Embryonic facial prominence (tissue), 1 donor: ENCODE measurements around the gene CBFA2T2.
"Not testable (repeated sequence)": the region's sequence is repeated elsewhere in the genome, so short reads cannot be mapped to it uniquely, and the experiment has no call there.

Experiments
- DNase-seq: peaks from one replicate; pipeline ENCODE4 v3.0.0-alpha.2; 2016; ENCODE audit errors: extremely low spot score

The CBFA2T2 gene

DNA sequence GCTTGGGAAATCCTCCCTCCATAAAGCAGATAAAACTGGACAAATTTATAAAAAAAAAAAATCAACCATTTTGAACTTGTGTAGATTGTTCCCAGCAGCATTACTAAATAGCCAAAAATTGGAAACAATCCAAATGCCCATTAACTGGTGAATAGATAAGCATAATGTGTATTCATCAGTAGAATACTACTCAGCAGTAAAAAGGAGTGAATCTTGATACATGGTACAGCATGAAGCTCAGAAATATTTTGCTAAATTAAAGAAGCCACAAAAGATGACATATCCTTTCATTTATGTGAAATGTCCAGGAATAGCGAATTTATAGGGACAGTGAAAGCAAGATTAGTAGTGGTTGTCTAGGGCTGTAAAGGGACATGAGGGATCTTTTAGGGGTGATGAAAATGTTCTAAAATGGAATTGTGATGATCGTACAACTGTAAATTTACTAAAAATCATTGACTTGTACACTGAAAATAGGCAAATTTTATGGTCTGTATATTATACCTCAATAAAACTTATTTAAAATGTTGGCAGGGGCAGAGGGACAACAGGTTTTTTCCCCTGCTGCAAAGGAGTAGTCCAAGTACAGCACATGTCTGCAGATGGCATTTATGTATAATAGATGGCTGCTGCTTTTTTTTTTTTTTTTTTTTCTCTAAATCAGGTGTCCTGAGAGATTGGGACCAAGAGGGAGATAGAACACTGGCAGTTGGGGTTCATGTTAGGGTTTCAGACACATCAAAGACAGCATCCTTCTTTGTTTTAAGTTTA is 59.5 kb downstream of the CBFA2T2 start:
- no peak for DNase-seq

DNA sequence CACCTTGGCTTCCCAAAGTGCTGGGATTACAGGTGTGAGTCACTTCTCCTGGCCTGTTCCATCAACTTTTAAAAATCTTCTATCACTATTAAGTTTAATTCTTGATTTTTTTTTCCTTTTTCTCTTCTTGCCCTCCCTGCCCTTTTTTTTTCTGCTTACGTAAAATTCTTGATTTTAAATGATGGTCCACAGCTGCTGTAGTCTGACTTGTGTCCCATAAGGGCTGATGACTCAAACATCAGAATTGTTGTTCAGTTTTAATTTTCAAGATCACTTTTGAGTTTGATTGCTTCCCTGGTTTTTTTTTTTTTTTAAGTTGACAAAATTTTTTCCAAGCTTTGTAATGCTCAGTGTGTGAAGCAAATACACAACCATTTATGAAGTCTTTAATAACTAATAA is 61.9 kb downstream of the CBFA2T2 start:
- DNase-seq = no peak

DNA sequence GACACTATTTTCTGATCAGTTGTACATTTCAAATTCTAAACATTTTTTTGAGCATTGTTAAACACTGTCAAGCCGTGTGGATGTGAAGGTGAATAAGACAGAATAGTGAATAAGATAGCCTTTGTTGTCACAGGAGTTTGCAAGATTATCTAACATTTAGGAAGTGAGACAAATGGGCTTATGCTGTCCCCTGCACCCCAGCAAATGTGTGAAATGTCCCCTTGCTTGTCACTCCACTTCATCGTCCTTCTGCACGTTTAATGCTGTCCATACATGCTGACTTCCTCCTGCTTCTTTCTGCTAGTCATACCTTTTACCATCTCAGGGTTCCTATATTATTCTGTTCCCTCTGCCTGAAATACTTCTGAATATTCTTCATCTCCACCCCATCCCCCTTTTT is 62.6 kb downstream of the CBFA2T2 start:
- DNase-seq = no peak

DNA sequence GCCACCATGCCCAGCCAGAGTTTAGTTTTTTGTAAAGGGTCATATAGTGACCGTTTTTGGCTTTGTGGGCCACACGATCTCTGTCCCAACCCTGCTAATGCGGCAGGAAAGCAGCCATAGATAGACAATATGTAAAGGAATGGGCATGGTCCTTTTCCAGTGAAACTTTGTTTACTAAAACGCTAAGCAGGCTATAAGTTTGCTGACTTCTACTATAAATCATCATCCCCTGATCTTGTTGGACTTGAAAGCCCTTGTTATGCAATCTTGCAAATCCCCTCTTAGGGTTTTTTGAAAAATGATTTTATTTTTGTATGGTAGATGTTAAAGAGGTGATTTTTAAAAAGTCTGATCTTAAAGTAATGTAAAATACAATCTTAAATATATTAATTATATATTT is 63.6 kb downstream of the CBFA2T2 start:
- DNase-seq = no peak

DNA sequence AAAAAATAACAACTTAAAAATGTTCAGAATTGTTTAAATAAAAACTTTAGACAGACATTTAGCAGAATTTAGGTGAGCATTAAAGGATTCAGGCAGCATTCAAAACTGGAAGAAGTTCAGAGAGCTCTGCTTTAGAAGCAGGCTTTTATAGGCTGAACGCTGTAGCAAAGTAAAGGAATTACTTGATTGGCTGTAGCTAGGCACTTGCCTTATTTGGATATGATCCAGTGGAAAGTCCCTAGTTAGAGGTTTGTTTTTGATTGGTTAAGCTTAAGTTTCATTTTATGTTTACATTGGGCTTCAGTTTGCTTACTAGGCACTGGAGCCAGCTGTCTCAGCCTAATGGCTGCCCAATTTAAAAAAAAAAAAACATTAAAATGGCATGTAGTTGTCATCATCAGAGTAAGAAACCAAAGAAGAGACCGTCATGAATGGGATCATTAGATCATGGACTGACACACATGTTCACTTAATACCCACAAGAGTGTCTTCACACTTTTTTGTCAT is 65.1 kb downstream of the CBFA2T2 start:
- DNase-seq = peak; percentile 69

DNA sequence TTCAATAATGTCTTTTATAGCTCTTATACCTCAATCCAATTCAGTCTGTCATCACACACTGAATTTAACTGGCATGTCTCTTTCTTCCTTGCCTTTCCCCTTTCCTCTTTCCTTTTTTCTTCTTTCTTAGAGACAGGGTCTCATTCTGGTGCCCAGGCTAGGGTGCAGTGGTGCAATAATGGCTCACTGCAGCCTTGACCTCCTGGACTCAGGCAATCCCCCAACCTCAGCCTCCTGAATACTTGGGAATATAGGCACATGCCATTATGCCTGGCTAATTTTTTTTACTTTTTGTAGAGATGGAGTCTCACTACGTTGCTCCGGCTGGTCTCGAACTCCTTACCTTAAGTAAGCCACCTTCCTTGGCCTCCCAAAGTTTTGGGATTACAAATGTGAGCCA is 65.9 kb downstream of the CBFA2T2 start:
- no peak for DNase-seq

DNA sequence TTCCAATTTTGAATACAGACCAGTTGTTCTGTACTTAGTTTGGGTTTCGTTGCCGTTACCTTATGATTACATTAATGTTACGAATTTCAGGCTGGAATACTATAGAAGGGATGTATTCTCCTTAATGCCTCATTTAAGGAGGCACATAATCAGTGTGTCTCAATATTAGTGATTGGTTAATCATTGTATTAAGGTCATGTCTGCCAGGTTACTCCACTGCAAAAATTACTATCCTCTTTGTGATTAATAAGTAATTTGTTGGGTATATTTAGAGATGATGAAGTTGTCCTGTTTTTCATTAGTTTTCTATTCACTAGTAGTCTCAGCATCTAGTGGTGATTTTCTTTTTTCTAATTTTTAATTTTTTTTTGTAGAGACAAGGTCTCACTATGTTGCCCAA is 66.3 kb downstream of the CBFA2T2 start:
- DNase-seq = no peak

DNA sequence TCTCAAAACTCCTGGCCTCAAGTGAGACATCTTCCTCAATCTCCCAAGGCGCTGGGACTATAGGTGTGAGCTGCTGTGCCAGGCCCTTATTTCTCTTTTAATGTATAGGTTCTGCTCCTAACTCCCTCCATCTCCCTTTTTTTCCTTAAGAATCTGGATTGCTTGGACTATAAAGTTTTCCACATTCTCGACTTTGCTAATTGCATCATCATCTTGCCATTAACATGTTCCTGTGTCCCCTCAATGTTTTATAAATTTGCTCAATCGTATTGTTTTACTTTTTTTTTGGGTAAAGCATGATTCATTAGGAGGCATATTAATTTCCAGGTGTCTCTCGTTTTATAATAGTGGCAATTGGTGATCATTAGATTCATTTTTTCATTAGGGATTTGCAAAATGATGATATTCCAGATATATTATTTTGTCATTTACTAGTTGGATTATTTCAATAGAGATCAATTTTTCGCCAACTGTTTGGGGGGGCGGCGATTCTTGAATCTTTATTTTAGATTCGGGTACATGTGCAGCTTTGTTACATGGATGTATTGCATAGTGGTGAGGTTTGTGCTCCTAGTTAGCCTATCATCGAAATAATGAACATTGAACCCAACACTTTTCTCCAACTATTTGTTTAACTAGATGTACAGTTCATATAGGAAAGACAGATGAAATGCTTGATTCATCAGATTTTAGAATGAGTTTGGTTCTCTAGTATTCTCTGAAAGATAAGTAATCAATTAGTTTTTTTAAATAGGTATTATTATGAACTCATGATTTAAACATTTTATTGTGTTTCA is 68.7 kb downstream of the CBFA2T2 start:
- no peak for DNase-seq

DNA sequence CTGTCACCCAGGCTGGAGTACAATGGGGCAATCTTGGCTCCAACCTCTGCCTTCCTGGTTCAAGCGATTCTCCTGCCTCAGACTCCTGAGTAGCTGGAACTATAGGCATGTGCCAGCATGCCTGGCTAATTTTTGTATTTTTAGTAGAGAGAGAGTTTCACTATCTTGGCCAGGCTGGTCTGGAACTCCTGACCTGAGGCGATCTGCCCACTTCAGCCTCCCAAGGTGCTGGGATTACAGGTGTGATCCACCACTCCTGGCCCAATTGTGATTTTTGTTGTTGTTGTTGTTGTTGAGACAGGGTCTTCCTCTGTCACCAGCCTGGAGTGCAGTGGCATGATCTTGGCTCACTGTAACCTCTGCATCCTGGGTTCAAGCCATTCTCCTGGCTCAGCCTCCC is 69.3 kb downstream of the CBFA2T2 start:
- no peak for DNase-seq

DNA sequence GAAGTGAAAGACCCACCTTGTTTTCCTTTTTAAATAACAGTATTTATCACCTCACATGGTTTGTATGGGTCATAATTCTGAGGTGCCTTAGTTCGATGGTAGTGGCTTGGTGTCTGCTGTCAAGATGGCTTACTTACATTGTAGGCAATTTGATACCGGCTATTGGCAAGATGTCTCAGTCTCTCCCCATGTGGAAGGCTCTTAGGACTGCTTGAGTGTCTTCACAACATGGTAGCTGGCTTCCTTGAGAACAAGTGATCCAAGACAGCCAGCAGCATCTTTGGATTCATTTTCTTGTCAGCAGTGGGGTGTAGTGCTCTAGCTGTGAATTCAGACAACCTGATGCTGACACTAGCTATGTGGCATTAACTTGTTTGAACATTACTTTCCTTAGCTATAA is 70.1 kb downstream of the CBFA2T2 start:
- DNase-seq = no peak

DNA sequence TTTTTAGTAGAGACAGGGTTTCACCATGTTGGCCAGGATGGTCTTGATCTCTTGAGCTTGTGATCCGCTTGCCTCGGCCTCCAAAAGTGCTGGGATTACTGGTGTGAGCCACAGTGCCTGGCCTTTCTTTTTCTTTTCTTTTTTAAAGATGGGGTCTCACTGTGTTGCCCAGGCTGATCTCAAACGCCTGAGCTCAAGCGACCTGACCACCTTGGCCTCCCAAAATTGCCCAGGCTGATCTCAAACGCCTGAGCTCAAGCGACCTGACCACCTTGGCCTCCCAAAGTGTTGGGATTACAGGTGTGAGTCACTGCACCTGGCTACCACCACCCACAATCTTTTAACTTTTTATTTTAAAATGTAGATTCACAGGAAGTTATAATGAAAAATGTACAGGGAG is 71.2 kb downstream of the CBFA2T2 start:
- DNase-seq = not testable (repeated sequence)

DNA sequence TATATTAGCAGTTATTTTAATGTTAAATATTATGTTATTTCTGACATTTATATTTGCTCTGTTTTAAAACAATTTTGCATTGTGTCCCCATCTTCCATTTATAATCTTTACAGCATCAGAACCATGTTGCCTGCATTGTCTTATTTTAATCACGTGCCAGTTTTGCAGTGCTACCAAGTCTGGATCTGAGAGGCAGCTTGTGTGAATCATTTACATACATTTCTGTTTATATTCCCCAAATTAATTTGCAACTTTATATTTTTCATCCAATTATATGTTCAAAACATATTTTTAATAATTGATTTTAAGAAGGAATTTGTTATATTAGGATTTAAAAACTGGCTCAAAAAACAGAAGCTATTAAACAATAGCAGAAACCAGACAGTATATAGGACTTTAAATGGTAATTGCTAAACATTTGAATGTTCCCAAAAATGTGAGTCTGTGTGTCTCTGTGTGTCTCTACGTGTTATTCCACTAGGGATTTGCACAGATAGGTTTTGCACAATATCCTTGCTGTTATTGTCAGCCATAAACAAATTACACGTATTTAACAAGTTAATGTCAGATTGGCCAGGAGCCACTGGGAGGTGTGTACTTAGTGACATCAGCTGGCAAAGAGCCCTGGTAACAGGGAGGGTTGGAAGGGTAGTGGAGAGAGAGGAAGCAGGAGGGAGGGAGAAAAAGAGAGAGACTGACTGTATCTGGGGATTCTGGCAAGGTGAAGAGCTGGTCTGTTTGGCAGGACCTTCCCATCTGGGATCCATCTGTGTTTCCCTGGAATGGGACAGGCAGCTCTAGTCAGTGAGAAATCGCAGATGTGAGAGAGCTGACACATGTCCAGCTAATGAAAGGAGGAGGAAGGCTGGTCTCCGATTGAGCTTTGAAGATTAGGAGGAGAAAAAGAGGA is 72.1 kb downstream of the CBFA2T2 start:
- DNase-seq = peak; percentile 34

DNA sequence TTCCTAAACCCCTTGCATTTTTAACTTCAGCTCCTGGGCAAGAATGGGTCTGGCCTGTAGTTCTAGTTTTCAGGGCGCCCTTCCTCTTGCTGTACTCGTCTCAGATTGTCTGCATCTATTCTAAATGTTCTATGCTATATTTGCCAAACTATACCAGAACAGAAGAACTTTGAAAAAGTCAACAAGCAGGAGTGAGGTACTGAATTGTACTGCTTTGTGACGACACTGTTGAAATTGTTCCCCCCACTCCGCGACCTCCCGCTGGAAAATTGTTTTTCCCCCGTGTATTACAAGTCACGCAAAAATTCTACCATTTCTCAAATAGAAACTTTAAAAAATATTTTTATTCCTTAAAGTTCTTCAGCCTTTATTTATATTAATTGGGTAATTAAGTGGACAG is 73.9 kb downstream of the CBFA2T2 start:
- DNase-seq = no peak

DNA sequence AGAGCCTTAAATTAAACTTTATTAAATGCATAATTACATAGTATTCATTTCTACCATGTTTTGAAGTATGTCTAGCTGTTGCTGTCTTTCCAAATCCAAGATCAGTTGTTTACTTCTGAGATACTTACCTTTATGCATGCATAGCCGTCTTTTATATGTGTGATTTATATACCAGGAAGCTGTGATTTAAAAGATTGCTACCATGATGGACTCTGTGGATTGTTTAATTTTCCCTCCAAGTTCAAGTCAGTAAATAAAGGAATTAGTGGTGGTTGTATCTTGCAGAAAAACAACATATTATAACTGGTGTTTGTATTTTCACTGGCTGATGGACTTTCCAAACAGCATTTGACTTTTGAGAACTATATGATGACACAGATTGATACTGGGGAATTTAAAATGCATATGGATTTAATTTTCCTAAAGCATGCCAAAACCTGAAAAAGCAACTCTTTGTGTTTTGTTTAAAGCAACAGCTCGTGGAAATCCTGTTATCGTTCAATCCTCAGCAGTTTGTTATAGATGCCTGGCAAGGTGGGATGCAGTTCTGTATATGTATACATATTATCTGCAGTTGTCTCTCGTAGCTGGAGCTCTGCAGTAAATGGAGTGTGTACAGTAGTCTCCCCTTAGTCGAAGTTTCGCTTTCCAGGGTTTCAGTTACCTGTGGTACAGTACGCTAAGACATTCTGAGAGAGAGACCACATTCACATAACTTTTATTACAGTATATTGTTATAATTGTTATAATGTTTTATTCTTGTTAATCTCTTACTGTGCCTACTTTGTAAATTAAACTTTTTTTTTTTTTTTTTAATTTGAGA is 77.1 kb downstream of the CBFA2T2 start:
- DNase-seq = no peak

DNA sequence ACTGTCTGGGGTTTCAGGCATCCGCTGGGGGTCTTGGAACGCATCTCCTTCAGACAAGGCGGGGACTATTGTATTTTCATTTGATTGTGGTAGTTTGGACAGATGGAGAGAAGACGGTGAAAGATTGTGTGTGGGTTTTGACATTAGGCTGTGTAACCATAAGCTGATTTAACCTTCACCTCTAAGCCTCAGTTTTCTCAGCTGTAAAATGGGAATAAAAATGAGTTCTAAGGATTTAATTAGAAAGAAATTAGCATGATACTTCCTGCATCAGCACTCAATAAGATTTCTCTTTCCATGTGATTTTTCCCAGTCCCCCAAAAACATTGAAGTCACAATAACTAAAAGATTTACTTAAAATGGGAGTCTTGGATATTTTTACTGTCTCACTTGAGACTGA is 78.1 kb downstream of the CBFA2T2 start:
- no peak for DNase-seq

DNA sequence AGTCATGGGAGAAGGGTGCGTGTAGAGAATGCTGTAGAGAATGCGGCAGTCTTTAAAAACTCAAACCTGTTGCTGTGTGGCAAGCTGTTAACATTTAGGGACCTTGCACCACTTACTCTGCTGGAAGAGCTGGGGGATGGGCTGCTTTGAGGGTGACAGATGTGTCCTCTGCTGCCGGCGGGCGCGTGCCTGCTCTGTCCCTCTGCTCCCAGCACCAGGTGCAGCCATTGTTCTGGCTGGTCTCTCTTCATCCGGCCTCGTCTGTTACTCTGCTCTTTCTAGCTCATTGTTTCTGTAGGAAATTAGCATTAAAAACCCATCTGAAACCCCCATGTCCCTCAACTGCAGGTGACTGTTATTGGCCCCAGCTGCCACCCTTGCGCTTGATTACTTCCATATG is 78.5 kb downstream of the CBFA2T2 start:
- DNase-seq = no peak

DNA sequence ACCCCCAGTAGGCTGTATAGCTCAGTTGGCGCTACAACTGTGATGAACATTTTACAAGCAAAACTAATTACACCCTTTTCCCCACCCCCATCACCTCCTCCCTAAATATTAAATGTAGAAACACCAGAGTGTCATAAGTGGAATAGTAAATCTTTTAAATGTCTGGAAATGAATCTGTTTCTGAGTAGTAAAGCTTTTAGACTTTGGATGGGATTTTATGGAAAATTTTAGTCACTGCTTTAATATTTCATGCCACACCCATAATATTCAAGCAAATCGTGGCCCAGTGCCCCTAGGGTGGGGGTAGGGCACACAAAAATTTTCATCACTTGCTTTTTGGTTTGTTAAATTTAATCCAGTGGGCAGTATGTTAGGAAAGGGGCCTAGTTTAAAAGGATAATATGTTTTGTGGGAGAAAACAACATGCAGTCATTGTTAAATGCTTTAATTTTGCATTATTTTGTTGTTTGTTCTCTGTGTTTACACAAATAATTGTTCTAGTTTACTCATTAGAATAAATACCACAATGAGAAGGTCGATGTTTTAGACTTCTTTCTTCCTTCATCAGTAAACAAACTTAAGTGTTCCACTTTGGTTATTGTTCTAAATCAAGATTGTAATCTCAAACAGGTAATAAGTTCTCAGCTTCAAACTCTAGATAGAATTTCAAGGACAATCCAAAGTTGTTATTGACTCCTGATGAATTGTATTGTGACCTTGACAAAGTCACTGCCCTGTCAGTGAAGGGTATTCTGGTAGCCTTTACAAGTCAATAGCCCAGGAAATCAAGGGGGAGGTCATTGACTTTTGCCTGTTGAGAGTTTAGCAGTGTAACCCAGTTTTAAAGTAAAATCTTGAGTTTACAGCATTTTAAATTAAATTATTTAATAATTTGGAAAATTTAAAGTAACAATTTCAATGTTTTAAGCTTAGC is 79.2 kb downstream of the CBFA2T2 start:
- DNase-seq = no peak

DNA sequence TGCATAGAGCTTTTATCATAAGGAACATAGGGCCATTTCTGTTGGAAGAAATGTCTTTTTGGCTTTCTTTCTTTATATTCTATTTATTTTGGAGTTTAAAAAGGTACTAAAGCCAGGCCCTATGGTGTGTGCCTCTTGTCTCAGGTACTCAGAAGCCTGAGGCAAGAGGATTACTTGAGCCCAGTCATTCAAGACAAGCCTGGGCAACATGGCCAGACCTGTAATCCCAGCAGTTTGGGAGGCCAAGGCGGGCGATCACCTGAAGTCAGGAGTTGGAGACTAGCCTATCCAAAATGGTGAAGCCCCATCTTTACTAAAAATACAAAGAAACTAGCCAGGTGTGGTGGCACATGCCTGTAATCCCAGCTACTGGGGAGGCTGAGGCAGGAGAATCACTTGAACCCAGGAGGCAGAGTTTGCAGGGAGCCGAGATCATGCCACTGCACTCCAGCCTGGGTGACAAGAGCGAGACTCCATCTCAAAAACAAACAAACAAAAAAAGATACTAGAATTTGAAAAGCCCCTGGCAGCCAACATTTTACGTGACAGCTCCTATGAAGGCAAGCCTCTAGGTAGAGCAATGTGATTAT is 80.0 kb downstream of the CBFA2T2 start:
- DNase-seq = no peak

DNA sequence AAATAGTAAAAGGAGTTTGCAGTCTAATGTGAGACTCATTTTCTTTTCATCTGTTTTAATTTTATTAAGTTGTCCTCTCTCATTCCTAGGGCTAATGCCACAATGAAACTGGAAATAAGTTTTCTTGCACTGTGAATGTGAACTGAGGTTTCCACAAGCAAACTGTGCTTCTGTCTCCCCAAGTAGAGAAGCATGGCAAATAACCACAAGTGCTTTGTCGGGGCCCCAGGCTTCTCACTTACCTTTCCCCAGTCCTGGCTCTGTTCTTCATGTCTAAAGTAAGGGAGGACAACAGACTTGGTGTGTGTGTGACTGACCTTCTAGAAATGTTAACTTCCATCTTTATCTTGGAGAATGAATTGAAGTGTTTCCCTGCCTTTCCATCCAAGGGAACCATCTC is 80.8 kb downstream of the CBFA2T2 start:
- no peak for DNase-seq

DNA sequence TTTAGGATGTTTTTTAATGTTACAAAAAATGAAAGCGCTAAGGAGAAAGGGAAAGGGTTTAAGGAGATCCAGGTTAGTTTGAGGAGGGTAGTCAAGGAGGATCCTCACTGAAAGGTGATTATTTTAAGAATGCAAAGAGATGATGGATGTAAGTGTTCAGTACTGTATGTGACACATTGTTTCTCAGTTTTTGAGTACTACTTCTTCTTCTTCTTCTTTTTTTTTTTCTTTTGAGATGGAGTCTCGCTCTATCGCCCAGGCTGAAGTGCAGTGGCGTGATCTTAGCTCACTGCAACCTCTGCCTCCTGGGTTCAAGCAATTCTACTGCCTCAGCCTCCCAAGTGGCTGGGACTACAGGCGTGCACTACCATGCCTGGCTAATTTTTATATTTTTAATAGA is 83.4 kb downstream of the CBFA2T2 start:
- DNase-seq = not testable (repeated sequence)
